K562 (cell line): ENCODE data around the gene DNAJC18.
"Not testable (repeated sequence)": the region's sequence is repeated elsewhere in the genome, so short reads cannot be mapped to it uniquely, and the experiment has no call there.

Source experiments
- NFYB ChIP-seq: IDR thresholded peaks from 2 replicates; pipeline ENCODE4 v1.6.1; 2011; ENCODE audit warnings: mild to moderate bottlenecking, moderate library complexity; ENCODE audit not compliant: insufficient read length; ENCODE audit errors: extremely low read depth
- TBP ChIP-seq: optimal IDR thresholded peaks from 2 replicates; pipeline ENCODE3; 2011; ENCODE audit warnings: low read depth, low read length, improper control_type of control experiment
- TF ChIP-seq, protein P1 (sequence below), 3 experiments: IDR thresholded peaks in 2 of 3; conservative IDR thresholded peaks in 1 of 3; 2 replicates each; pipeline ENCODE4 v1.5.1; 2011 to 2012; ENCODE audit warnings: low read length in 3 of 3, mild to moderate bottlenecking in 3 of 3, control low read depth in 2 of 3, improper control_type of control experiment in 1 of 3, inconsistent platforms in 1 of 3, low read depth in 1 of 3, mixed read lengths in 1 of 3, moderate library complexity in 1 of 3; ENCODE audit not compliant: insufficient read depth in 2 of 3

GRCh38 chr5:139482890-139483208 lies 43.5 kb upstream of the DNAJC18 start:
- TF ChIP-seq TBP, NFYB: not testable (repeated sequence)
- TF ChIP-seq, protein P1, sequence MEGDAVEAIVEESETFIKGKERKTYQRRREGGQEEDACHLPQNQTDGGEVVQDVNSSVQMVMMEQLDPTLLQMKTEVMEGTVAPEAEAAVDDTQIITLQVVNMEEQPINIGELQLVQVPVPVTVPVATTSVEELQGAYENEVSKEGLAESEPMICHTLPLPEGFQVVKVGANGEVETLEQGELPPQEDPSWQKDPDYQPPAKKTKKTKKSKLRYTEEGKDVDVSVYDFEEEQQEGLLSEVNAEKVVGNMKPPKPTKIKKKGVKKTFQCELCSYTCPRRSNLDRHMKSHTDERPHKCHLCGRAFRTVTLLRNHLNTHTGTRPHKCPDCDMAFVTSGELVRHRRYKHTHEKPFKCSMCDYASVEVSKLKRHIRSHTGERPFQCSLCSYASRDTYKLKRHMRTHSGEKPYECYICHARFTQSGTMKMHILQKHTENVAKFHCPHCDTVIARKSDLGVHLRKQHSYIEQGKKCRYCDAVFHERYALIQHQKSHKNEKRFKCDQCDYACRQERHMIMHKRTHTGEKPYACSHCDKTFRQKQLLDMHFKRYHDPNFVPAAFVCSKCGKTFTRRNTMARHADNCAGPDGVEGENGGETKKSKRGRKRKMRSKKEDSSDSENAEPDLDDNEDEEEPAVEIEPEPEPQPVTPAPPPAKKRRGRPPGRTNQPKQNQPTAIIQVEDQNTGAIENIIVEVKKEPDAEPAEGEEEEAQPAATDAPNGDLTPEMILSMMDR (IDR thresholded peaks at IDR 0.05 in 2 of 3, conservative IDR thresholded peaks at IDR 0.05 in 1 of 3; ENCODE audit: insufficient read depth in 2 of 3, low read depth in 1 of 3, low read length in 3 of 3): not testable (repeated sequence)
